Left ventricle myocardium inferior (tissue), 1 donor: ENCODE results near the gene NR1H2. TPM values are rescaled to one million over a fixed set of nuclear protein-coding genes. Genes with fewer than 3 reads are reported as not detected.
"Not testable (repeated sequence)": the region's sequence is repeated elsewhere in the genome, so short reads cannot be mapped to it uniquely, and the experiment has no call there.

Source experiments
- DNase-seq: peaks from one replicate; pipeline ENCODE4 v3.0.0-alpha.2; 2020
- H3K27ac ChIP-seq: fragments of 200-600 bp; replicated peaks from 2 replicates; pipeline ENCODE4 v1.8.0; 2021
- H3K27me3 ChIP-seq: fragments of 200-600 bp; 2 replicates; pipeline ENCODE4 v1.8.0; 2021; ENCODE audit warnings: low read depth
- H3K36me3 ChIP-seq: fragments of 200-600 bp; 2 replicates; pipeline ENCODE4 v1.8.0; 2021
- H3K4me1 ChIP-seq: fragments of 200-600 bp; 2 replicates; pipeline ENCODE4 v1.8.0; 2021
- H3K4me3 ChIP-seq: fragments of 200-600 bp; 2 replicates; pipeline ENCODE4 v1.8.0; 2021; ENCODE audit warnings: mild to moderate bottlenecking, moderate library complexity
- H3K9me3 ChIP-seq: fragments of 200-600 bp; replicated peaks from 2 replicates; pipeline ENCODE4 v1.8.0; 2021
- CTCF ChIP-seq: fragments of 200-600 bp; IDR thresholded peaks from 2 replicates; pipeline ENCODE4 v1.8.0; 2021; ENCODE audit warnings: antibody characterized with exemption, mild to moderate bottlenecking, borderline replicate concordance
- intact Hi-C: fragments of 100-400 bp; cut with micrococcal nuclease; formaldehyde crosslinking; loops from one replicate; pipeline ENCODE4 v1.11.0; 2022
- total RNA-seq: library from RNA; stranded (reverse); fragmentation: NEBNext Ultra II Directional; extraction: Animal tissue kit (Norgen Biotek cat#: 25700); gene quantifications from one replicate; pipeline ENCODE4 v1.2.1, GENCODE V29; 2021
- donor health status: DM: no; HTN: yes; CAD: no; lungs with severe emphysema.

Gene NR1H2
- total RNA-seq, 1 donor from 2014 or later: 71.6 TPM

- intact Hi-C loops: no loop called here
- peaks cover 64% of the 10 kb centered on the region for H3K4me1 ChIP-seq
- H3K9me3 ChIP-seq: no peaks in the 10 kb centered on the region
- H3K27me3 ChIP-seq: peaks cover 84% of the 10 kb centered on the region
- H3K4me3 ChIP-seq: peak within 1 kb of the TSS; percentile 69
- H3K36me3 ChIP-seq: no peaks in the 10 kb centered on the region
- H3K27ac ChIP-seq: peak within 1 kb of the TSS; percentile 78
- DNase-seq: peak; percentile 99
- no peak for TF ChIP-seq CTCF
These were observed 46.9 kb upstream of the NR1H2 start, which contains the start of gene KCNC3 for GRCh38 chr19:50329146-50329925. Gene KCNC3 (minus strand): TSS chr19:50329377. CDS start chr19:50329082, 295 bp downstream.

- Histone ChIP-seq H3K27ac (peak overlapping the region; percentile 78), H3K27me3 (peaks cover 89% of the 10 kb centered on the region), H3K4me3 (peak overlapping the region; percentile 69), H3K4me1 (peaks cover 64% of the 10 kb centered on the region)
- DNase-seq, H3K9me3 ChIP-seq, H3K36me3 ChIP-seq, intact Hi-C loops: not testable (repeated sequence)
These were observed 46.3 kb upstream of the NR1H2 start for GRCh38 chr19:50329926-50330294.

- no peak for TF ChIP-seq CTCF
- no peaks in the 10 kb centered on the region for H3K9me3 ChIP-seq
- peaks cover 90% of the 10 kb centered on the region for H3K27me3 ChIP-seq
- H3K36me3 ChIP-seq: no peaks in the 10 kb centered on the region
- H3K4me3 ChIP-seq: peak overlapping the region; percentile 69
- intact Hi-C loops: no loop called here
- peak; percentile 83 for DNase-seq
- H3K27ac ChIP-seq: peak overlapping the region; percentile 78
- H3K4me1 ChIP-seq: peaks cover 60% of the 10 kb centered on the region
These were observed 45.7 kb upstream of the NR1H2 start for GRCh38 chr19:50330365-50331078.

GRCh38 chr19:50331221-50331993 lies 44.9 kb upstream of the NR1H2 start:
- no peak for TF ChIP-seq CTCF
- no peaks in the 10 kb centered on the region for H3K36me3 ChIP-seq
- no peaks in the 10 kb centered on the region for H3K9me3 ChIP-seq
- peaks cover 83% of the 10 kb centered on the region for H3K27me3 ChIP-seq
- DNase-seq: no peak
- peak overlapping the region; percentile 78 for H3K27ac ChIP-seq
- H3K4me1 ChIP-seq: peaks cover 52% of the 10 kb centered on the region
- H3K4me3 ChIP-seq: peak overlapping the region; percentile 69
- intact Hi-C loops: no loop called here

GRCh38 chr19:50331994-50332243 lies 44.3 kb upstream of the NR1H2 start:
- no peak for DNase-seq
- peak overlapping the region; percentile 78 for H3K27ac ChIP-seq
- no peaks in the 10 kb centered on the region for H3K9me3 ChIP-seq
- intact Hi-C loops: no loop called here
- peaks cover 48% of the 10 kb centered on the region for H3K4me1 ChIP-seq
- TF ChIP-seq CTCF: no peak
- no peaks in the 10 kb centered on the region for H3K36me3 ChIP-seq
- peaks cover 78% of the 10 kb centered on the region for H3K27me3 ChIP-seq
- H3K4me3 ChIP-seq: peak overlapping the region; percentile 69
